NCI-H2029 treated with DMSO at 0.1 percent for 48 hours (cell line): ENCODE results near the gene DDX54.
A peak's percentile ranks its signal among the peaks of the same experiment; 100 is the strongest.
"Not testable (repeated sequence)": the region's sequence is repeated elsewhere in the genome, so short reads cannot be mapped to it uniquely, and the experiment has no call there.

ENCODE experiments used
- DNase-seq: peaks from one replicate; lab custom pipeline; 2025; lab: John Stamatoyannopoulos, UW

The DDX54 gene

DNA sequence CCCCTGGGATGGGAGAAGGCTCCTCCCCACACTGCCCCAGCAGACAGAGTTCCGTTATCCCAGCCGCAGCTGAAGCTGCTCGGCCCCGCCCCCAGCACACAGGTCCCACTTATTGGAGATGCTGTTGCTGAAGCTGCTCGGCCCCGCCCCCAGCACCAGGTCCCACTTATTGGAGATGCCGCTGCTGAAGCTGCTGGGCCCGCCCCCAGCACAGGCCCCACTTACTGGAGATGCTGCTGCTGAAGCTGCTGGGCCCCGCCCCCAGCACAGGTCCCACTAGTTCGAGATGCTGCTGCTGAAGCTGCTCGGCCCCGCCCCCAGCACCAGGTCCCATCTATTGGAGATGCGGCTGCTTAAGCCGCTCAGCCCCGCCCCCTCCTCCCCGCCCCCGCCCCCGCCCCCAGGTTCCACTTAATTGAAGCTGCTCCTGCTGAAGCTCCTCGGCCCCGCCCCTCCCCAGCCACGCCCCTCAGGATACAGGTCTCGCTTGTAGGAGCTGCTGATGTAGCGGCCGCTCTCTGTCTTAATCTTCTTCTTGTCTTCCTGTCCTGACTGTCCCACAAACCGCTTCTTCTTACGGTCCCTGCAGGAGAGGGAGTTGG, 23.8 kb downstream of the DDX54 start:
- no peak for DNase-seq

DNA sequence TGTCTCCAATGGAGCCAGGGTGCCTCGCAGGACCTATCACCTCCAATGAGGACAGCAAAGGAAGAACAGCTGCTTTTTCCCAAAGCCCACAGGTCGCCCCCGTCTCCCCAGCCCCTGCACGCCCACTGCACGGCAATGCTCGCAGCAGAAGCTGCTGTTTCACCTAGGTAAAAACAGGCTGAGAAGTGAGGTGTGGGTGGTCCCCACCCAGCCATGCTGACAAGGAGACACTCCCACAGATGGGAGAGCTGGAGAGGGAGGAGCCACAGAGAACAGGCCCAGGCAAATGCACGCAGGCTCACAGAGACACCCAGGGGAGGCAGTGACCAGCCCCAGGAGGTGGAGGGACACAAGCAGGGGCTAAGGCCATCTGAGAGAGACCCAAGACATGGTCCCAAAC, 25.3 kb downstream of the DDX54 start:
- no peak for DNase-seq

DNA sequence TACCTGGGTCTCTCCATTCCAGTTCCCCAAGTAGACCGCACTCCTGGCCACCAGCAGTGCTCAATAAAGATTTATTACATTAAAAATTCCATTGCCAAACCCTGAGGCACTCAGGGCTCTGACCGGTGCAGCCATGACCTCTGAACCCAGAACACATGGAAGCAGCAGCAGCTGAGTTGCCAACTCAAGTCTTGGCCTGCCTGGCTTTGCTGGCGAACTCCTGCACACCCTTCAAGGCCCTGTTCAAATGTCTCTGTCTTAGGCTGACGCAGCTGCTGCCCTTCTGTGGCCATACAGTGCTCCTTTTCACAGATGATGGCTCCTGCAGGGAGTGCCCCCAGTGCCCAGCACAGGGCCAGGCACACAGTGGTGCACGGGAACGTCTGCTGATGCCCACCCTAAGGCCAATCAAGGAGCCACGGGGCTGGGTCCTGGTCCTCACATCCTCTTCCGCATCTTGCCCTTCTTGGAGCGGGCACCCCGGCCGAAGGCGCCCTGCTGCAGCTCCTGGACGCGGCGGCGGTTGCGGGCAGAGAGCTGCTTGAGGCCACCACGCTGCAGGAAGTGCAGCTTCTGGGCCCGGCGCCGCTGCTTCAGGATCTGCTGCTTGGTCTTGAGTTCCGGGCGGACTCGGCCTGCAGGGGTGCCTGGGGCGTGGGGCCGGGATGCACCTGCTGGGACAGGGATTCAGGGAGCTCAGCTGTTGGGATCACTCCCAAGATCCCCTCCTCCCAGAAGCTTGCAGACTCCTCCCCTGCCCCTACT, 26.7 kb downstream of the DDX54 start:
- DNase-seq = no peak

DNA sequence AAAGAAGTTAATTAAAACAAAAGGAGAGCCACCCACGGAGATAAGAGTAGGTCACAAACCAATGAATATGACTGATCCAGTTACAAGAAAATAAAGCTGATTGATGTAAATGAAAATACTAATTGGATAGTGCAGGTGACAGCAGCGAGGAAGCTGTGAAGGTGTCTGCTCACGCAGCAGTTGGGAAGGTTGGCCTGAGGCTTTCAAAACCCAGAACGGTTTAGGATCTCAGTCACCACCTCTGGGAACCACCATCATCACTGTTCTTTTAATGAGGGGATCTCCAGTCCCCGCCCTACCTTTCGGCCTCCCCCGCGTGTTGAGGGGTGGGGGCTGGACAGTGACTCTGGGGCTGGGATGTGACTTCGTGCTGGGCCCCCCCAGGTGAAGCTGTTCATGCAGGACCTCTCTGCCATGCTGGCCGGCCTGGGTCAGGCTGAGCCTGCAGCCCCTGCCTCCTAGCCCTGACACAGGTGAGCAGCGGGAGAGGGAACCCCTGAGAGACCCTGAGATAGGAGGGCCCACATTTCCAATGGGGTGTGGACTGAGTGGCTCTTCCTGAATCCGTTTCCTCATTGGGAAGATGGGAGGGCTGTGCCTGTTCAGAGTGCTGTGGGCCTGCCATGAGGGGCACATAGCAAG, 27.9 kb downstream of the DDX54 start:
- no peak for DNase-seq

DNA sequence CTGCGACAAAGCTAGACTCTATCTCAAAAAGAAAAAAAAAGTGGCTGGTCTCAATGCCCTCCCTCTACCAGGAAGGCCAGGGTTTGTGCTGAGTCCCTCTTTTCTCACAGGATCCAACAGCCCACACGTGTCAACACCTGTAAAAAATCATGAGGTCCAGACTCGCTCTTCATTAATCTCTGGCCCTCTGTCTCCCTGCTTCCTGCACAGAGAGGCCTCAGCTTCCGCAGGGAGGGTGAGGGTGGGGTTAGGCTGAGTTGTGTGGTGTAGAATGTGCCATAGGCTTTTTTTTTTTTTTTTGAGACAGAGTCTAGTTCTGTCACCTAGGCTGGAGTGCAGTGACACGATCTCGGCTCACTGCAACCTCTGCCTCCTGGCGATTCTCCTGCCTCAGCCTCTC, 29.6 kb downstream of the DDX54 start:
- no peak for DNase-seq

DNA sequence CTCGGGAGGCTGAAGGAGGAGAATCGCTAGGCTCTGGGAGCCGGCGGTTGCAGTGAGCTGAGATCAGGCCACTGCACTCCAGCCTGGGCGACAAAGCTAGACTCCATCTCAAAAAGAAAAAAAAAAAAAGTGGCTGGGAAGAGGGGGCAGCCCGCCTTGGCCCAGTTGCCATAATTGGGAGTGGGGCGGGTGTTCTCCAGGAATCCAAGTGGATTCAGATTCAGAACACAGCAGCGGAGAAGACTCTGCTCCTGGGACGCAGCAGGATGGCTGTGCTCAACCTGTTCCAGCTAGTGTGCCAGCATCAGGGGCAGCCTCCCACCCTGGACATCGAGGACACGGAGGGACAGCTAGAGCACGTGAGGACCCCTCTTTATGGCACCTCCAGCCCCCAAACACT, 30.2 kb downstream of the DDX54 start:
- DNase-seq = no peak

DNA sequence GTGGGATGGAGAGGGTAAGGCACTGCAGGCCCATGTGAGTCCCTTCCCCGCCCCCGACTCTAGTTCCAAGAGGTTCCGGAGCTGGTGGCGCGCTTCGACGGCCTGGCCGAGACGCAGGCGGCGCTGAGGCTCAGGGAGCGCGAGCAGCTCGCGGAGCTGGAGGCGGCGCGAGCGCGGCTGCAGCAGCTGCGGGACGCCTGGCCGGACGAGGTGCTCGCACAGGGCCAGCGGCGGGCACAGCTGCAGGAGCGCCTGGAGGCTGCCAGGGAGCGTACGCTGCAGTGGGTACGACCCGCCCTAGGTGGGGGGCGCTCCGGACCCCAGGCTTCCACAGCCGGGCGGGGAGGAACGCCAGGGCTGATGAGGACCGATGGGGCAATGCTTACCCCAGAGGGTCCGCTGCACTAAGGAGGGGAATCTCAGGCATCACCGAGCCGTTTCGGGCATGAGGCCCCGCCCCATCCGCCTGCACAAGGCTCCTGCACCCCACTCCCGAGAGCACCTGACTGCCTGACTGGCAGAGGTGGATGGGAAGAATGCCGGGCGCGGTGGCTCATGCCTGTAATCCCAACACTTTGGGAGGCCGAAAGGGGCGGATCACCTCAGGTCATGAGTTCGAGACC, 30.8 kb downstream of the DDX54 start:
- no peak for DNase-seq

DNA sequence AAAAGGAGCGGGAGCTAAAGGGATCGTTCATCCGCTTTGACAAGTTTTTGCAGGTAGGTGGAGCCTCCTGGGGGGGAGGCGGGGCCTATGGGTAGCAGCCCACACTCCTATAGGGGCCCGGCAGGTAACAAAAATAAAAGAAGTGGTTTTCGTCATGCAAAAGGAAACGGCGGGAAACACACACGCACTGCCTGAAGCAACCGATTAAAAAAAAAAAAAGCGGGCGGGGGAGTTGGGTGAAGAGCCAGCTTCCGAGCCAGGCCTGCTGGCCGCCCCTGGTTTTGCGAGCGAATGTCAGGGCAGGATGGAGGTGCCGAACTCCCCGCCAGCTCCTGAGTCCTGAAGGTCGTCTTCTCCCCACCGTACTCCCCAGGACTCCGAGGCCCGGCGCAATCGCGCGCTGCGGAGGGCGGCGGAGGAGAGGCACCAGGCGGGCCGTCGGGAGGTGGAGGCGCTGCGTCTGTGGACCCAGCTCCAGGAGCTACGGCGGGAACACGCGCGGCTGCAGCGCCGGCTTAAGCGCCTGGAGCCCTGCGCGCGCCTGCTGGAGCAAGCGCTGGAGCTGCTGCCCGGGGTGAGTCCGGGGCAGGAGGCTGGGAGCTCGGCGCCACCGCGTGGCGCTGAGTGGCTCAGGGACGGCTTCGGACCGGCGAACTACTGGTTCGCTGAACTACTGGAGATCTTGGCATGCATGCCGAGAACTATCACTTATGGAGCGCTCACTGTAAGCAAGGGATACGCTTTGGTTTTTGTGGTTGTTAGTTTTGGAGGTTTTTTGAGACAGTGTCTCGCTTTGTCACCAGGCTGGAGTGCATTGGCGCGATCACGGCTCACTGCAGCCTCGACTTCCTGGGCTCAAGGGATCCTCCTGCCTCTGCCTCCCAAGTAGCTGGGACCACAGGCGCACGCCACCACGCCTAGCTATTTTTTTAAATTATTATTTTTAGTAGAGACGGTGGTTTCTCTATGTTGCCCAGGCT, 32.2 kb downstream of the DDX54 start:
- DNase-seq = peak; percentile 28

DNA sequence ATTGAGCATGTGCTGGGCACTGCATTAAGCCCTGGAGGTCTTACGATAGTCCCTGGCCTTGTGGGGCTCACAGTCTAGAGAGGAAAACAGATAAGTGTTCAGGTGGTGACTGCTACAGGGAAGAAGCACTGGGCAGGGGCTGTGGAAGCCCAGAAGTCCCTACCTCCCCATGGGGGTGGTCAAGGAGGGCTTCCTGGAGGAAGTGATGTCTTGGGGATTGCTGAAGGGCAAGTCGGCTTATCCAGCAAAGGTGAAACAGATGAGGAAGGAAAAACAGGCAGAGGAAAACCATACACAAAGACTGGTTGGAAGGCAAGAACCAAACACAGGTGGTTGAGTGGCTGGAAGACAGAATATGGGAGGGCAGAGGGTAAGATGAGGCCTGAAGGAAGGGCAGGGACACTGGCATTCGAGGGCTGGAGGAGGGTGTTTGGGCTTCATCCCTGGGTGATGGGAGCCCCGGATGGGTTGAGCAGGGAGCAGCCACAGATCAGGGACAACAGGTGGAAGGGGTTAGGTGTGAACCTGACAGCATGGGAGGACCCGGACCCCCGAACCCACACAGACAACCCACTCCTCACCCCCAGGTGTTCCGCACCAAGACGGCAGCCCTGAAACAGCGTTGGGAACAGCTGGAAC, 33.0 kb downstream of the DDX54 start:
- DNase-seq = no peak

DNA sequence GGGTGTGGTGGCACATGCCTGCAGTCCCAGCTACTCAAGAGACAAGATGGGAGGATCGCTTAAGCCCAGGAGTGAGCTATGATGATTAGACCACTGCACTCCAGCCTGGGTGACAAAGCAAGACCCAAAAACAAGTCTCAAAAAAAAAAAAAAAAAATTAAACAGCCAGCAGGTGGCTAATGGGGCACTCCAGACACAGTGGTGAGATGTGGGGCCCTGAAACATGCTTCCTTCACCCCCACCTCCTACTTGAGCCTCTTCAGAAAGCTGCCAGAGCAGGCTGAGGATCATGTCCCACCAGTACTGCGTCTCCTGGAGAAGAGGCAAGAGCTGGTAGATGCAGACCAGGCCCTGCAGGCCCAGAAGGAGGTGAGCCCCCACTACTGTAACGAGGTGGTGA, 33.6 kb downstream of the DDX54 start:
- DNase-seq = no peak

DNA sequence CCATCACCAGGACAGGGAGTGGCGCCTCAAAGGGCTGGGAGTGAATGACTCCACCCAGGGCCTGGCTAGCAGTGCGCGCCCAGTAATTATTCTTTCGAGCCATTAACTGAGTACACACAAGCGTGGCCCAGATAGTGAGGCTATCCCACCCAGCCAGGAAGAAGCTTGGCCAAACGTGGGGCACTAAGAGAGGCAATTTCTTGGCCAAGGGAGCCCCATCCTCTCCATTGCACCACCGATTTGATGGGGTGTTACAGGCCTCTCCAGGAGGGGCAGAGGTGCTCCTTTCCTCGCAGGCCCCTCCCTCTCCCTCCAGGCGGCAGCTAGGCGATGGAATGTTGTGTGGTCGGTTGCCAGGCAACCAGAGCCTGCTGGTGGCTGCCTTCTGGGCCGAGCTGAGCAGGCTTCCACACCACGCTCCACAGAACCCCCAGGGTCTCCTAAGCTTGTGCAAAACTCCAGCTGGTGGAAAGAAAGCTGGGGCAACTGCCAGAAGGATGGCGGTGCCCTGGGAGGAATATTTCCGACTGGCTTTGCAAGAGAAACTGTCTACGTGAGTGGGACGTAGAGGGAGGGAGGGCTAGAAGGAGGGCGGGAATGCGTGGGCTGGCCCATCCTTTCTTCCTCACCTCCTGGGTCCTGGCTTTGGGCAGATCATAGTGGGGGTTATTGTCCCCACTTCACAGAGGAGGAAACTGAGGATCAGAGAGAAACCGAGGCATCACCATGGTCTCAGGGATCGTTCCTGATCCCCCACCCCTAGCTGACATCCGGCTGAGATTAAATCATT, 35.7 kb downstream of the DDX54 start, which contains the start of gene CFAP73:
CFAP73 (plus strand) TSS at position 364 of the 790 bp plus-strand sequence; CDS start at position 498, 134 bp downstream.
- DNase-seq = no peak

DNA sequence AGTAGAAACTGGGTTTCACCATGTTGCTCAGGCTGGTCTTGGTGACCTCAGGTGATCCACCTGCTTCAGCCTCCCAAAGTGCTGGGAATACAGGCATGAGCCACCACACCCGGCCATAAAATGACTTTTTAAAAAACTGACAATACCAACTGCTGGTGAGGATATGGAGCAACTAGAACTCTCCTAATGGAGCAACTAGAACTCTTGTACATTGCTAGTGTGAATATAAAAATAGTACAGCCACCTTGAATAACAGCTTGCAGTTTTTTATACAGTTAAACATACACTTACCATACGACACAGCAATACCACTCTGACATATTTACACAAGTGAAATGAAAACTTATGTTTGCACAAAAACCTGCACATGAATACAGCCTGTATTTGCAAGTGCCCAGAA, 38.3 kb downstream of the DDX54 start:
- no peak for DNase-seq

DNA sequence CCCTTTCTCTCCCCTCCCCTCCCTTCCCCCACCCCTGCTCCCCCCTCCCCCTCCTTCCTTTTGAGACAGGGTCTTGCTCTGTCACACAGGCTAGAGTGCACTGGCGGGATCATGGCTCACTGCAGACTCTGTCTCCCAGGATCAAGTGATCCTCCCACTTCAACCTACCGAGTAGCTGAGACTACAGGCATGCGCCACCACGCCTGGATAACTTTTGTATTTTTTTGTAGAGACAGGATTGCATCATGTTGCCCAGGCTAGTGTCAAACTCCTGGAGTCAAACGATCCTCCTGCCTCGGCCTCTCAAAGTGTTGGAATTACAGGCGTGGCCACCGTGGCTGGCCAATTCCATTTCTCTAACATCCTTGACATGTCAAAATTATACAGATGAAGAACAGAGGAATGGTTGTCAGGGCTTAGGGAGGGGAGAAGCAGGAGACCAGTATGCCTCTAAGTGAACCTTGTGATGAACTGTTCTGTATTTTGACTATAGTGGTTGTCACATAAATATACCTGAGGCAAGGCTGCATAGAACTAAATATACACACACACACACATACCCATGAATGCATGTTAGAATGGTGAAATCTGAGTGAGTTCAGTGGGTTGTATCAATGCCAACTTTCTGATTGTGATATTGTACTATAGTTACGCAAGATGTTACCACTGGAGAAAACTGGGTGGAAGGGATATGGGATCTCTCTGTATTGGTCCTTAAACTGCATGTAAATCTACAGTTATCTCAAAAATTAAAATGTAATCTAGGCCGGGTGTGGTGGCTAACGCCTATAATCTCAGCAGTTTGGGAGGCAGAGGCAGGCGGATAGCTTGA, 39.3 kb downstream of the DDX54 start:
- no peak for DNase-seq

DNA sequence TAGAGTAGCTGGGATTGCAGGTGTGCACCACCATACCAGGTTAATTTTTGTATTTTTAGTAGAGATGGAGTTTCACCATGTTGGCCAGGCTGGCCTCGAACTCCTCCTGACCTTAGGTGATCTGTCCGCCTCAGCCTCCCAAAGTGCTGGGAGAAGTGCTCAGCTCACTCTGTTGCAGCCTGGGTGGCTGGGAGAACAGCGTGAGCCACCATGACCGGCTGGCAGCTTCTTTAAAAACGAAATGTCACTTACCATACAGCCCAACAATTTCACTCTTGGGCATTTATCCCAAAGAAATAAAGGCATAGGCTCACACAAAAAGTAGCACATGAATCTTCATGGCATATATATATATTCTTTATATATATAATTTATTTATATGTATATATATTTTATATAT, 40.5 kb downstream of the DDX54 start:
- no peak for DNase-seq

DNA sequence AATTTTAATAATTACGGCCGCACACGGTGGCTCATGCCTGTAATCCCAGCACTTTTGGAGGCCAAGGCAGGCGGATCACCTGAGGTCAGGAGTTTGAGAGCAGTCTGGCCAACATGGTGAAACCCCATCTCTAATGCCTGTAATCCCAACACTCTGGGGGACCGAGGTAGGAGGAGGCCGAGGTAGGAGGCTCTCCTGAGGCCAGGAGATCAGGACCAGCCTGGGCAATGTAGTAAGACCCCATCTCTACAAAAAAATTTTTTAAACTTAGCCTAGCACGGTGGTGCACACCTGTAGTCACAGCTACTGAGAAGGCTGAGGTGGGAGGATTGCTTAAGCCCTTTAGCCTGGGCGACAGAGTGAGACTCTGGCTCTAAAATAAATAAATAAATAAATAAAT, 41.3 kb downstream of the DDX54 start:
- no peak for DNase-seq

DNA sequence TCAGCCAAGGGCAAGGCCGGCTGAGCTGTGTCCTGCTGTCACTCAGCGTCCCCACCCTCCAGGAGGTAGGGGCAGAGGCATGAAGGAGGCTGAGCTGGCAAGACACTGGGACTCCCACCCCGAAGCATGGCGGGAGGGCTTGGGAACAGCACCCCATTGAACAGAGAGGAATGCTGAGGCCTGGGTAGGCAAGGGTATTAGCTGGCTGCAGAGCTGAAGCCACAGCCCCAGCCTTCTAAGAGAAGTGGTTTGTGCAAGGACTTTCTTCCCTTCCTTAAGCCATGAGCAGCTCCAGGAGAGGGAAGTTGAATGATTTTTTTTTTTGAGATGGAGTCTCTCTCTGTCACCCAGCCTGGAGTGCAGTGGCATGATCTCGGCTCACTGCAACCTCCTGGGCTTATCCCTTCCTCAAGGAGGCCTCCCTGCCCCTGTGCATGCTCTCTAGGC, 42.4 kb downstream of the DDX54 start:
- no peak for DNase-seq

DNA sequence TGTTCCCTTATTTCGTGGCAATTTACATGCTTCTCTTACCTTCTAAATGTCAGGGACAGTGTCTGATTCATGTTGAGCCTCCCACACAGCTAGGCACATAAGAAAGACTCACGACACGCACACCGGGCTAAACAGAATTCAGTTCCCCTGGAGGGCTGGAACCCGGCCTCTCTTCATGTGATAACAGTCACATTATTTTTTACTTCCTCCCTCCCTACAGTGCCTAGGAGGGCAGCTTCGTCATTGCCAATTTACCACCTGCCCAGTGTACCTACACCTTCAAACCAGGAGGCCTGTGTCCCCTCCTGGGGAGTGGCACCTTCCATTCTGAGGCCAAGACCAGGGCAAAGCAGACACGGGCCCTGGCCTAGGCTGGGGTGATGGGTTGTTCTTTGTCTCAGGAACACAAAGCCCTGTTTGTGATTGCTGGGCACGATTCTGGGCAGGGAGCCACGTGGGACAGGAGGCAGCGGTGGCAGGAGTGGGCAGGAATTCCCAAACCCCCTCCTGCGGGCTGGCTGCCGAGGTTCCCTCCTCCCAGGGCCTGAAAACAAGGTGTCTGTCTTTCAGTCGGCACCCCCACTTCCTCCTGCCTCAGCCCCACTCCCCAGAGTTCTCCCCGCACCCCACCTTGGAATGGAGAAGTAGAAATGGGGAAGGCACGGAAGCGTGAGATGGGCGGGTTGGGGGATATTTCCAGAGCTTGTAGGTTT, 42.9 kb downstream of the DDX54 start:
- peak; percentile 56 for DNase-seq

DNA sequence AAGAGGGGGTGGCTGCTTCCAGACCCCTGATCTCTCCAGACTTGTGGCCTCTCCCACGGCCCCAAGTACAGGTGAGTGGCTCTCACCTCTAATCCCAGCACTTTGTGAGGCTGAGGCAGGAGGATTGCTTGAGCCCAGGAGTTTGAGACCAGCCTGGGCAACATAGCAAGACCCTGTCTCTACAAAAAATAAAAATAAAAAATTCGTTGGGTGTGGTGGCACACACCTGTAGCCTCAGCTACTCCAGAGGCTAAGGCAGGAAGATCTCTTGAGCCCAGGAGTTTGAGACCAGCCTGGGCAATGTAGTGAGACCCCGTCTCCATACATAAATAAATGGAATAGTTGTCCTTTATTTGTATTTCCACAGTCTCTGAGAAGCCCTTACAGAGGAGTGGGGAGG, 43.6 kb downstream of the DDX54 start:
- DNase-seq = not testable (repeated sequence)

DNA sequence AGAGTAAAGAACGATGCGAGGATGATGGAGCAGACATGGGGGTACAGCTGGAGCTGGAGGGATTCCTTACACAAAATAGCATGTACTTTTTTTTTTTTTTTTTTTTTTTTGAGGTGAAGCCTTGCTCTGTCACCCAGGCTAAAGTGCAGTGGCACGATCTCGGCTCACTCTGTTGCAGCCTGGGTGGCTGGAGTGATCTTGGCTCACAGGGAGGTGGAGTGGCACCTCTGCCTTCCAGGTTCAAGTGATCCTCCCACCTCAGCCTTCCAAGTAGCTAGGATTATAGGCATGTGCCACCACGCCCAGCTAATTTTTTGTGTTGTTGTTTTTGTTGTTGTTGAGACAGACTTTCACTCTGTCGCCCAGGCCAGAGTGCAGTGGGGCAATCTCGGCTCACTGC, 44.6 kb downstream of the DDX54 start:
- no peak for DNase-seq
